Neuronal stem cell (in vitro differentiated cells): ENCODE data around the gene TRNP1.

Source experiments
- DNase-seq: peaks from one replicate; pipeline ENCODE4 v3.0.0-alpha.2; 2013; ENCODE audit warnings: low spot score
- H2AFZ ChIP-seq: one replicate; pipeline ENCODE4 v1.6.1; 2013; ENCODE audit warnings: mild to moderate bottlenecking, low read length, inconsistent platforms
- H2AK5ac ChIP-seq: 2 replicates; pipeline ENCODE4 v1.6.1; 2013; ENCODE audit warnings: low read depth, mild to moderate bottlenecking, inconsistent platforms, low read length, moderate library complexity, mixed read lengths
- H2BK120ac ChIP-seq: 2 replicates; pipeline ENCODE4 v1.6.1; 2013; ENCODE audit warnings: low read depth, mild to moderate bottlenecking, inconsistent platforms, low read length, moderate library complexity, mixed read lengths
- H2BK12ac ChIP-seq: one replicate; pipeline ENCODE4 v1.6.1; 2013; ENCODE audit warnings: low read length, inconsistent platforms
- H2BK15ac ChIP-seq: 2 replicates; pipeline ENCODE4 v1.6.1; 2013; ENCODE audit warnings: mild to moderate bottlenecking, low read length, inconsistent platforms, mixed read lengths
- H2BK5ac ChIP-seq: one replicate; pipeline ENCODE4 v1.6.1; 2013; ENCODE audit warnings: inconsistent platforms, mild to moderate bottlenecking, low read length, moderate library complexity
- H3K14ac ChIP-seq: one replicate; pipeline ENCODE4 v1.6.1; 2013; ENCODE audit warnings: low read length, inconsistent platforms
- H3K18ac ChIP-seq: 2 replicates; pipeline ENCODE4 v1.6.1; 2013; ENCODE audit warnings: low read length, inconsistent platforms
- H3K23ac ChIP-seq: 2 replicates; pipeline ENCODE4 v1.6.1; 2013; ENCODE audit warnings: low read depth, mild to moderate bottlenecking, mixed read lengths, low read length, inconsistent platforms; ENCODE audit not compliant: poor library complexity
- H3K27ac ChIP-seq: replicated peaks from 3 replicates; pipeline ENCODE4 v1.5.1; 2013; ENCODE audit warnings: low read length, inconsistent platforms
- H3K27me3 ChIP-seq, 3 experiments: 2 replicates each; pipeline ENCODE4 v1.6.1; 2013; ENCODE audit warnings: low read length in 3 of 3, mild to moderate bottlenecking in 2 of 3, inconsistent platforms in 1 of 3, low read depth in 1 of 3, mixed read lengths in 1 of 3, moderate library complexity in 1 of 3; ENCODE audit not compliant: control insufficient read depth in 3 of 3, insufficient read depth in 3 of 3
- H3K36me3 ChIP-seq, 2 donors: replicated peaks in 1 of 2; 2 replicates each; pipeline ENCODE4 v1.6.1; 2013; ENCODE audit warnings: low read length in 2 of 2; ENCODE audit not compliant: control insufficient read depth in 2 of 2, insufficient read depth in 2 of 2
- H3K4ac ChIP-seq: 2 replicates; pipeline ENCODE4 v1.6.1; 2013; ENCODE audit warnings: inconsistent platforms, mild to moderate bottlenecking, low read length, moderate library complexity
- H3K4me1 ChIP-seq, 2 donors: 1 replicate in 1 of 2; 2 replicates in 1 of 2; pipeline ENCODE4 v1.6.1; 2013; ENCODE audit warnings: low read length in 2 of 2, low read depth in 1 of 2; ENCODE audit not compliant: control insufficient read depth in 2 of 2, insufficient read depth in 1 of 2
- H3K4me2 ChIP-seq: one replicate; pipeline ENCODE4 v1.6.1; 2013; ENCODE audit warnings: mild to moderate bottlenecking, low read length, inconsistent platforms; ENCODE audit not compliant: insufficient read depth, poor library complexity, severe bottlenecking
- H3K4me3 ChIP-seq, 2 donors: 2 replicates each; pipeline ENCODE4 v1.5.1; 2013; ENCODE audit warnings: low read length in 2 of 2, mild to moderate bottlenecking in 2 of 2, inconsistent platforms in 1 of 2, moderate library complexity in 1 of 2
- H3K79me1 ChIP-seq: one replicate; pipeline ENCODE4 v1.6.1; 2013; ENCODE audit warnings: low read depth, mild to moderate bottlenecking, inconsistent platforms, low read length, moderate library complexity
- H3K9ac ChIP-seq: one replicate; pipeline ENCODE4 v1.6.1; 2013; ENCODE audit warnings: mild to moderate bottlenecking, low read depth, low read length, inconsistent platforms; ENCODE audit not compliant: poor library complexity
- H3K9me3 ChIP-seq, 2 donors: replicated peaks in 1 of 2; 2 replicates each; pipeline versions ENCODE3 to v1.6.1; 2013; ENCODE audit warnings: low read length in 2 of 2, mild to moderate bottlenecking in 2 of 2, inconsistent platforms in 1 of 2, low read depth in 1 of 2, mixed read lengths in 1 of 2, moderate library complexity in 1 of 2; ENCODE audit not compliant: control insufficient read depth in 2 of 2, insufficient read depth in 1 of 2
- H4K8ac ChIP-seq: one replicate; pipeline ENCODE4 v1.6.1; 2013; ENCODE audit warnings: low read depth, mild to moderate bottlenecking, inconsistent platforms, low read length, moderate library complexity
- H4K91ac ChIP-seq: one replicate; pipeline ENCODE4 v1.6.1; 2013; ENCODE audit warnings: low read length, low read depth, mild to moderate bottlenecking, inconsistent platforms; ENCODE audit not compliant: poor library complexity
- WGBS, 2 donors: extraction: QIAGEN DNeasy Blood & Tissue Kit; methylation state at CpG; one replicate each; pipeline ENCODE4 v1.1.7; 2013; ENCODE audit warnings: missing lambda C conversion rate in 2 of 2, mixed read lengths in 1 of 2; ENCODE audit not compliant: insufficient read length in 2 of 2, insufficient replicate concordance in 1 of 2; ENCODE audit errors: extremely low coverage in 2 of 2; 5-methylcytosine and 5-hydroxymethylcytosine counted together

The TRNP1 gene

DNA sequence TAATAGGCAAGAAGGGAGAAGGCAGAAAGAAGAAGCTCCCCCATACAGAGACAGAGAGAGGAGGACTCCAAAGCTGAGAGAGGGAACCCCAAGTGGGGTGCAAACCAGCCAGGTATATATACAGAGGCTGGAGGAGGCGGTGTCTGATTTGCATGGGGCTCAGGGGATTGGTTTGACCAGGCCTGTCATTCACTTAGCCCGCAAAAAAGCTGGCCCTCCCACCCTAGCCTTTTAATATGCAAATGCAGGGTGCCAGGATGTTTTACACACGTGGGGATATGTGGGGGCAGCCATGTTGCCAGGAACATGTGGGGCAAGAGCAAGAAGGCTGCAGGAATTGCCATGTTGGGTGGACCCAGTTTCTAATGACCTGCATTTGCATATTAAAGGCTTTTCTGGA lies 56.1 kb downstream of the TRNP1 start:
- no peak overlapping the region for H3K27ac ChIP-seq
- H3K27me3 ChIP-seq = peaks cover 0 to 5% (median 0%) of the 10 kb centered on the region in 3 experiments

More for the DNA sequence above, 56.1 kb downstream of the TRNP1 start:
- H2AK5ac ChIP-seq = no peak overlapping the region
- H3K4me1 ChIP-seq = peaks cover 2 to 10% of the 10 kb centered on the region in 2 donors
- H2AFZ ChIP-seq = no peak overlapping the region
- no peaks in the 10 kb centered on the region for H3K36me3 ChIP-seq
- no peak overlapping the region for H3K18ac ChIP-seq
- H4K8ac ChIP-seq = no peak overlapping the region
- H3K9me3 ChIP-seq = peaks cover 0 to 7% of the 10 kb centered on the region in 2 donors
- WGBS, 2 donors = no CpG with 5 or more reads among the region's 3 CpGs
- no peak overlapping the region for H3K4me2 ChIP-seq
- H2BK120ac ChIP-seq = no peak overlapping the region
- H3K23ac ChIP-seq = no peak overlapping the region
- no peak overlapping the region for H2BK5ac ChIP-seq
- no peak overlapping the region for H3K4ac ChIP-seq
- H3K4me3 ChIP-seq = no peak overlapping the region
- H3K9ac ChIP-seq = no peak overlapping the region
- no peak overlapping the region for H4K91ac ChIP-seq
- no peak for DNase-seq
- H3K14ac ChIP-seq = no peak overlapping the region
- no peak overlapping the region for H2BK12ac ChIP-seq
- no peaks in the 10 kb centered on the region for H3K79me1 ChIP-seq
- H2BK15ac ChIP-seq = no peak overlapping the region
